HepG2 (cell line): ENCODE results near the gene CISD3. TPM values are rescaled to one million over a fixed set of nuclear protein-coding genes. Genes with fewer than 3 reads are reported as not detected.

Source experiments
- ARID4A ChIP-seq: sonication (generic); formaldehyde crosslinking; IDR thresholded peaks from 2 replicates; pipeline ENCODE4 v1.5.0; 2020; ENCODE audit warnings: mild to moderate bottlenecking, missing genetic modification reagents, borderline replicate concordance
- DNMT3B ChIP-seq: conservative IDR thresholded peaks from 2 replicates; pipeline ENCODE4 v1.6.1; 2016; ENCODE audit warnings: missing biosample characterization, control low read depth
- E2F1 ChIP-seq: sonication (generic); formaldehyde crosslinking; IDR thresholded peaks from 2 replicates; pipeline ENCODE4 v1.5.0; 2020; ENCODE audit warnings: missing genetic modification reagents
- E2F5 ChIP-seq: sonication (generic); formaldehyde crosslinking; conservative IDR thresholded peaks from 2 replicates; pipeline ENCODE4 v1.4.0; 2020; ENCODE audit warnings: missing genetic modification reagents
- GLI4 ChIP-seq: sonication (generic); formaldehyde crosslinking; IDR thresholded peaks from 2 replicates; pipeline ENCODE4 v1.5.1; 2020; ENCODE audit warnings: missing genetic modification reagents, mild to moderate bottlenecking, moderate library complexity, borderline replicate concordance
- HNRNPLL ChIP-seq: fragments of 200-400 bp; formaldehyde crosslinking; IDR thresholded peaks from 2 replicates; pipeline ENCODE4 v1.6.1; 2017; ENCODE audit warnings: mild to moderate bottlenecking, low read depth, low read length; ENCODE audit not compliant: poor library complexity, severe bottlenecking
- HOXA5 ChIP-seq: sonication (generic); formaldehyde crosslinking; IDR thresholded peaks from 2 replicates; pipeline ENCODE4 v1.4.0; 2020; ENCODE audit warnings: missing genetic modification reagents
- KAT2B ChIP-seq: fragments of 150-350 bp; IDR thresholded peaks from 2 replicates; pipeline ENCODE4 v1.6.1; 2014; ENCODE audit warnings: low read depth, low read length, borderline replicate concordance
- LBX2 ChIP-seq: sonication (generic); formaldehyde crosslinking; IDR thresholded peaks from 2 replicates; pipeline ENCODE4 v1.5.0; 2020; ENCODE audit warnings: missing genetic modification reagents, mild to moderate bottlenecking, borderline replicate concordance
- MXD3 ChIP-seq: IDR thresholded peaks from 2 replicates; pipeline ENCODE4 v1.6.1; 2016; ENCODE audit warnings: mild to moderate bottlenecking, missing biosample characterization, missing genetic modification reagents
- NCOR1 ChIP-seq: fragments of 200-600 bp; sonication (generic); IDR thresholded peaks from 2 replicates; pipeline ENCODE4 v1.7.0; 2017; ENCODE audit warnings: antibody characterized with exemption, low read length, borderline replicate concordance
- RAD51 ChIP-seq: fragments of 450-650 bp; IDR thresholded peaks from 2 replicates; pipeline ENCODE4 v1.6.1; 2016; ENCODE audit warnings: borderline replicate concordance
- SAP130 ChIP-seq: IDR thresholded peaks from 2 replicates; pipeline ENCODE4 v1.6.1; 2016; ENCODE audit warnings: low read depth
- TEF ChIP-seq: sonication (generic); formaldehyde crosslinking; IDR thresholded peaks from 2 replicates; pipeline ENCODE4 v1.5.0; 2020; ENCODE audit warnings: missing genetic modification reagents
- ZFX ChIP-seq: sonication (generic); formaldehyde crosslinking; IDR thresholded peaks from 2 replicates; pipeline ENCODE4 v1.4.0; 2020; ENCODE audit warnings: mild to moderate bottlenecking, low read depth, missing genetic modification reagents, moderate library complexity
- ZNF124 ChIP-seq: sonication (generic); formaldehyde crosslinking; IDR thresholded peaks from 2 replicates; pipeline ENCODE4 v1.4.0; 2020; ENCODE audit warnings: missing genetic modification reagents
- ZNF205 ChIP-seq: IDR thresholded peaks from 2 replicates; pipeline ENCODE4 v1.6.1; 2018; ENCODE audit warnings: missing biosample characterization, missing genetic modification reagents
- ZNF263 ChIP-seq: sonication (generic); formaldehyde crosslinking; IDR thresholded peaks from 2 replicates; pipeline ENCODE4 v1.4.0; 2020; ENCODE audit warnings: missing genetic modification reagents
- ZNF326 ChIP-seq: sonication (generic); formaldehyde crosslinking; IDR thresholded peaks from 2 replicates; pipeline ENCODE4 v1.4.0; 2020; ENCODE audit warnings: missing genetic modification reagents, borderline replicate concordance
- ZNF549 ChIP-seq: sonication (generic); formaldehyde crosslinking; IDR thresholded peaks from 2 replicates; pipeline ENCODE4 v1.5.0; 2020; ENCODE audit warnings: missing genetic modification reagents
- polyA plus RNA-seq, 8 experiments: library from polyadenylated mRNA; depleted of rRNA in 3 of 8; stranded (reverse) in 7 of 8; unstranded in 1 of 8; fragments of >200 nt; fragmentation: Illumina TruSeq in 4 of 8; extraction: Trizol in 4 of 8; gene quantifications; 2 replicates each; pipeline versions ENCODE4 v1.2.1 to v1.2.3, GENCODE V29; 2011 to 2016; ENCODE audit warnings: low read depth in 4 of 8, missing spikeins in 1 of 8, mixed read lengths in 1 of 8; ENCODE audit not compliant: insufficient read depth in 1 of 8
- total RNA-seq, 5 experiments: library from RNA; depleted of rRNA; stranded (reverse); fragments of >200 nt; fragmentation: Illumina TruSeq; extraction: Trizol; gene quantifications; 2 replicates each; pipeline ENCODE4 v1.2.3, GENCODE V29; 2016; ENCODE audit warnings: low read depth in 1 of 5

The CISD3 gene
- total and polyA plus RNA-seq, 2 of the 13 experiments (the other 11 are each of a cell fraction or from before 2014, with no cell fraction given): 30.0 to 34.1 TPM

- no peak for TF ChIP-seq LBX2
- peak; percentile 34; the same call in 1 of the 2 replicates for TF ChIP-seq GLI4 (CRISPR knock-in tag)
- TF ChIP-seq HNRNPLL: peak; percentile 43
- peak; percentile 62; the same call in 1 of the 2 replicates for TF ChIP-seq TEF (CRISPR knock-in tag)
- 0 out of 2 replicates have a peak, but pooled peaks have one; percentile 25 for TF ChIP-seq ZNF124 (CRISPR knock-in tag)
- TF ChIP-seq ARID4A: 0 out of 2 replicates have a peak, but pooled peaks have one; percentile 13
- peak; percentile 67; the same call in 1 of the 2 replicates for TF ChIP-seq ZNF205 (CRISPR knock-in tag)
- no peak for TF ChIP-seq KAT2B
- TF ChIP-seq ZNF549: peak; percentile 78; the same call in 1 of the 2 replicates
- TF ChIP-seq HOXA5 (CRISPR knock-in tag): peak; percentile 19; the same call in 1 of the 2 replicates
- peak; percentile 28 for TF ChIP-seq SAP130 (CRISPR knock-in tag)
- 0 out of 2 replicates have a peak, but pooled peaks have one; percentile 21 for TF ChIP-seq E2F5 (CRISPR knock-in tag)
- TF ChIP-seq ZNF263 (CRISPR knock-in tag): peak; percentile 70
- TF ChIP-seq NCOR1: no peak
- 0 out of 2 replicates have a peak, but pooled peaks have one; percentile 56 for TF ChIP-seq DNMT3B (CRISPR knock-in tag)
- TF ChIP-seq E2F1 (CRISPR knock-in tag): peak; percentile 30
- 0 out of 2 replicates have a peak, but pooled peaks have one; percentile 29 for TF ChIP-seq MXD3 (CRISPR knock-in tag)
- TF ChIP-seq ZNF326: no peak
- TF ChIP-seq ZFX (CRISPR knock-in tag): 0 out of 2 replicates have a peak, but pooled peaks have one; percentile 20
- no peak for TF ChIP-seq RAD51
Observed at GRCh38 chr17:38704606-38705522, 25.3 kb upstream of the CISD3 start, which contains the start of gene MLLT6 (continued).
